Limb (tissue), 2 donors: ENCODE measurements around the gene PKP1.

ENCODE experiments used
- DNase-seq, 2 donors: peaks; one replicate each; pipeline ENCODE4 v3.0.0-alpha.2; 2016; ENCODE audit errors: extremely low spot score in 2 of 2

The PKP1 gene

GRCh38 chr1:201304126-201304525 is 20.8 kb downstream of the PKP1 start:
- no peak for DNase-seq

- no peak for DNase-seq
Measured at GRCh38 chr1:201305815-201306214, 22.5 kb downstream of the PKP1 start.

- DNase-seq, result no peak
Measured at GRCh38 chr1:201307231-201307630, 23.9 kb downstream of the PKP1 start.

GRCh38 chr1:201307760-201308499 is 24.6 kb downstream of the PKP1 start:
- DNase-seq, result no peak

- peak; percentile 38 to 66 for DNase-seq
Measured at GRCh38 chr1:201309416-201309815, 26.1 kb downstream of the PKP1 start.

- no peak for DNase-seq
Measured at GRCh38 chr1:201310251-201310985, 27.1 kb downstream of the PKP1 start.

GRCh38 chr1:201310986-201311355 is 27.7 kb downstream of the PKP1 start:
- peak in 1 of 2 donors; percentile 53 for DNase-seq

GRCh38 chr1:201311356-201312011 is 28.2 kb downstream of the PKP1 start:
- no peak for DNase-seq

- DNase-seq, result no peak
Measured at GRCh38 chr1:201312298-201312697, 29.0 kb downstream of the PKP1 start.

- DNase-seq, result no peak
Measured at GRCh38 chr1:201313086-201313485, 29.8 kb downstream of the PKP1 start.

GRCh38 chr1:201316556-201316955 is 33.2 kb downstream of the PKP1 start:
- DNase-seq, result no peak

- no peak for DNase-seq
Measured at GRCh38 chr1:201317551-201317950, 34.2 kb downstream of the PKP1 start.

- no peak for DNase-seq
Measured at GRCh38 chr1:201318504-201319340, 35.4 kb downstream of the PKP1 start.

GRCh38 chr1:201319631-201320030 is 36.3 kb downstream of the PKP1 start:
- DNase-seq, result no peak

- DNase-seq, result no peak
Measured at GRCh38 chr1:201320168-201320788, 37.0 kb downstream of the PKP1 start.

- DNase-seq, result no peak
Measured at GRCh38 chr1:201321826-201322390, 38.6 kb downstream of the PKP1 start.

GRCh38 chr1:201322653-201323510 is 39.6 kb downstream of the PKP1 start:
- no peak for DNase-seq

- no peak for DNase-seq
Measured at GRCh38 chr1:201324306-201324705, 41.0 kb downstream of the PKP1 start.

- DNase-seq, result no peak
Measured at GRCh38 chr1:201324821-201325677, 41.7 kb downstream of the PKP1 start.
